ENCODE results near the gene TLN1. TPM values are rescaled to one million over a fixed set of nuclear protein-coding genes. Genes with fewer than 3 reads are reported as not detected.
A peak's percentile ranks its signal among the peaks of the same experiment; 100 is the strongest.

TLN1 gene
- polyA plus RNA-seq, 2 of the 4 experiments (the other 2 are of a cell fraction), result 65.5 to 108 TPM

DNA sequence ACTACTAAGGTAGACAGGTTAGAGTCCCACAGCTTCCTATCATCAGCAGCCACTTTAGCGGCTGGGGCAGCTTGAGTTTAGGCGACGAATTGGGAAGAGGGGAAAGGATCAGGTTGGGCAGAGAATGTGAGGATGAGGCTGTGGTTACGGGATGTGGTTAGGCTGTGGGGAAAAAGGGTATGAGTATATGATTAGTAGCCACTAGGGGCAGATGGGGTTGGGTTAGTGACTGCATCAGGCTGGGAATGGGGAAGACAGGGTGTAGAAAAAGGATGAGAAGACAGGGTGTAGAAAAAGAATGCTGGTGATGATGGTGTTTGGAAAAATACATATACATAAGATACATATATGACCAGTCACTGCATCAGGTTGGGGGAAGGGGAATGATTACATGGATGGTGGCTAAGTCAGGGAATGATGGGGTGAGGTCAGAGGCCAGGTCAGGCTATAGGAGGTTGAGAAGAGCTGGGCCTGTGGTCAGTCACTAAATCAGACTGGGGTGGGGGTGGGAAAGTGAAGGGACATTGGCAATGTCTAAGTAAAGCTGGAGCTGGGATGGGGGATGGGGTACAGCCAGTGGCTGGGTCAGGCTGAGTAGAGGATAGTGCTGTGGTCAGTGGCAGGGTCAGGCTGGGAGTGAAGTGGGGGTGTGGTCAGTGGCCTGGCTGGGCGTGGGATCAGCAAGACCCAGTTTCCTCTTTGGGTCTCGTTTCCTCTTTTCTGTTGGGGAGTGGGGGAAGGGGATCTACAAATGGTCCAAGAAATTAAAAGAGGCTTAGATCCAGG is 2.1 kb downstream of the TLN1 start (continued):
- TF ChIP-seq, protein P1, sequence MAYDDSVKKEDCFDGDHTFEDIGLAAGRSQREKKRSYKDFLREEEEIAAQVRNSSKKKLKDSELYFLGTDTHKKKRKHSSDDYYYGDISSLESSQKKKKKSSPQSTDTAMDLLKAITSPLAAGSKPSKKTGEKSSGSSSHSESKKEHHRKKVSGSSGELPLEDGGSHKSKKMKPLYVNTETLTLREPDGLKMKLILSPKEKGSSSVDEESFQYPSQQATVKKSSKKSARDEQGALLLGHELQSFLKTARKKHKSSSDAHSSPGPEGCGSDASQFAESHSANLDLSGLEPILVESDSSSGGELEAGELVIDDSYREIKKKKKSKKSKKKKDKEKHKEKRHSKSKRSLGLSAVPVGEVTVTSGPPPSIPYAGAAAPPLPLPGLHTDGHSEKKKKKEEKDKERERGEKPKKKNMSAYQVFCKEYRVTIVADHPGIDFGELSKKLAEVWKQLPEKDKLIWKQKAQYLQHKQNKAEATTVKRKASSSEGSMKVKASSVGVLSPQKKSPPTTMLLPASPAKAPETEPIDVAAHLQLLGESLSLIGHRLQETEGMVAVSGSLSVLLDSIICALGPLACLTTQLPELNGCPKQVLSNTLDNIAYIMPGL (CRISPR knock-in tag; IDR thresholded peaks at IDR 0.05; ENCODE audit: borderline replicate concordance), result no peak

DNA sequence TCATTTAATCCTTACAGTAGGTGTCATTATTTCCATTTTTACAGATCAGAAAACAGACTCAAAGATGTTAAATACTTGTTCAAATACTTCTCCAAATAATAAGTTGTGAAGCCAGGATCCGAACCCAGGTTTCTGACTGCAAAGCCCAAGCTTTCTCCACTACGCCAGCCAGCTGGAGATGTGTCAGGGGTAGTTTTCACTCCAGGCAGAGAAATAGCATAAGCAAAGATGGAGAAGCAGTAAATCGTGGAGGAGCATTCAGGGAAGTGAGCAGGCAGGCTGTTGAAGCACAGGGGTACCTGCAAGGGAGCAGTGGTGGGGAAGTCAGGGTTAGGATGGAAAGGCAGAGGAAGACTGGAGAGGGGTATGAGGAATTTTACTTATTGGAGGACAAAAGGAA is 2.9 kb downstream of the TLN1 start:
- peak overlapping the region; percentile 74 to 95 for H3K27ac ChIP-seq
- TF ChIP-seq BHLHE40 (IDR thresholded peaks at IDR 0.05; ENCODE audit: low read depth, low read length), result no peak
- no peak for TF ChIP-seq FOSL2 (IDR thresholded peaks at IDR 0.05)
- no peak for TF ChIP-seq FOSL2 (CRISPR knock-in tag; IDR thresholded peaks at IDR 0.05)
- TF ChIP-seq TFCP2L1 (CRISPR knock-in tag; IDR thresholded peaks at IDR 0.05), result no peak
- no peak for TF ChIP-seq NFE2L2 (conservative IDR thresholded peaks at IDR 0.05; ENCODE audit: low read length)
- TF ChIP-seq RARB (CRISPR knock-in tag; IDR thresholded peaks at IDR 0.05), result no peak
- TF ChIP-seq, protein P2, sequence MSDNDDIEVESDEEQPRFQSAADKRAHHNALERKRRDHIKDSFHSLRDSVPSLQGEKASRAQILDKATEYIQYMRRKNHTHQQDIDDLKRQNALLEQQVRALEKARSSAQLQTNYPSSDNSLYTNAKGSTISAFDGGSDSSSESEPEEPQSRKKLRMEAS (IDR thresholded peaks at IDR 0.05), result no peak
- no peak for DNase-seq (ENCODE audit: low read depth in 1 of 2, low spot score in 1 of 2)
- POLR2A ChIA-PET, result no interaction called here
- H3K4me3 ChIP-seq, result peak overlapping the region; percentile 33
- H3K9me3 ChIP-seq, result no peaks in the 10 kb centered on the region
- 61% methylated on average over 3 of the region's 3 CpGs for WGBS (ENCODE audit: missing lambda C conversion rate)
- H3K4me1 ChIP-seq, result peaks cover 51% of the 10 kb centered on the region
- peak overlapping the region; percentile 74 for H3K4me2 ChIP-seq
- no peak for FAIRE-seq
- ATAC-seq, result no peak
- CTCF ChIA-PET, result interaction anchor here (0.9 to 31.4 kb wide), 12 partner anchors 7 to 125 kb away, joined by 3 to 758 read pairs (median 16); partner anchors contain the start of genes ARHGEF39, CA9, CCDC107 and GBA2

DNA sequence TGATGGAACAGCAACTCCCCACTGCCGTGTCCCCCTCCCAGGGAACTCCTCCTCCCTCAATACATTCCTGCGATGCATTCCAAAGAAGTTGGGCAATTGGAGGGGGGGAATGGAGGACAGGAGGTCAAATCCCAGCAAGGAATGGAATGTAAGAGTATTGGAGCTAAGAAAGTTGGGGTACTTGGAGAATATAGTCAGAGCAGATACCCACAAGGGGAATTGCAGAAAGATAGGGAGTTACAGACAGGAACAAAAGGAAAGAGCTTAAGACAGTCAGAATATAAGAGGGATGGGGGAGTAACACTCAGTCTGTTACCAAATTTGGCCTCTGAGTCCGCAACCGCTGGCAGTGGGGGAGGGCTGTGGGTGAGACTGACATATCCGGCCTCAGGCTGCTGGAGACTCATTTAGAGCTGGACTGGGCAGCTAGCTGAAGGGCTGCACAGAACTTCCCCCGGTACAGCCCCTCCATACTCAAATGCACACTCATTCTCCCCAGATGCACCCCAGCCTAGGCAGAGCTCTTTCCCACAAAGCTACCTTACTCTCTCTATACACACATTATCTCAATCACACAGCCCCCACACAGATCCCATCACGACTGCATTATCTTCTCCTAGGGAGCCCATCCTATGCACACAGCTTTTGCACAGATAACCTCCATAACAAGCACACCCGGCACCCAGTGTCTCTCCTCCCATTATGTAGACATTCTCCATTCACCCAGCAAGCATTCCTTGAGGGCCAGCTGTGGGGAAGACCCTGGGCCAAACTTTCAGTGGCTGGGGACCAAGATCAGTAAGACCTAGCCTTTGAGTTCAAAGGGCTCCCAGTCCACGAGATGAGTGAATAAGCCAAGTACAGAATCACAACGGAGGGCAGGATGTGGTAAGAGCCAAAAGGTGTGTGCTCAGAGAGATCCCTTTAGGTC is 3.7 kb downstream of the TLN1 start:
- peak overlapping the region; percentile 74 to 95 for H3K27ac ChIP-seq
- CTCF ChIA-PET, result interaction anchor here (0.9 to 31.4 kb wide), 14 partner anchors 15 to 645 kb away, joined by 3 to 758 read pairs (median 6); partner anchors contain the start of genes ARHGEF39, CA9, CCDC107 and GBA2
- POLR2A ChIA-PET, result interaction anchor here (0.7 to 2.3 kb wide), 7 partner anchors 14 to 632 kb away, joined by 3 to 7 read pairs (median 3); partner anchors contain the start of genes CCDC107, GBA2, PIGO and RGP1
- WGBS (ENCODE audit: missing lambda C conversion rate), result 34% methylated on average over 10 of the region's 10 CpGs
- peak overlapping the region; percentile 33 for H3K4me3 ChIP-seq
- TF ChIP-seq JUN (IDR thresholded peaks at IDR 0.05), result peak in 1 of 2 experiments; percentile 32; a peak in 1 of 5 replicates
- TF ChIP-seq, protein P3, sequence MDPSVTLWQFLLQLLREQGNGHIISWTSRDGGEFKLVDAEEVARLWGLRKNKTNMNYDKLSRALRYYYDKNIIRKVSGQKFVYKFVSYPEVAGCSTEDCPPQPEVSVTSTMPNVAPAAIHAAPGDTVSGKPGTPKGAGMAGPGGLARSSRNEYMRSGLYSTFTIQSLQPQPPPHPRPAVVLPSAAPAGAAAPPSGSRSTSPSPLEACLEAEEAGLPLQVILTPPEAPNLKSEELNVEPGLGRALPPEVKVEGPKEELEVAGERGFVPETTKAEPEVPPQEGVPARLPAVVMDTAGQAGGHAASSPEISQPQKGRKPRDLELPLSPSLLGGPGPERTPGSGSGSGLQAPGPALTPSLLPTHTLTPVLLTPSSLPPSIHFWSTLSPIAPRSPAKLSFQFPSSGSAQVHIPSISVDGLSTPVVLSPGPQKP (IDR thresholded peaks at IDR 0.05; ENCODE audit: low read depth, low read length), result no peak
- TF ChIP-seq CEBPB (IDR thresholded peaks at IDR 0.05), result peak in 1 of 2 experiments; percentile 87; a peak in 3 of 4 replicates
- H3K4me2 ChIP-seq, result peak overlapping the region; percentile 74
- FAIRE-seq (no peak), DNase-seq (ENCODE audit: low read depth in 1 of 2, low spot score in 1 of 2) (peak in 1 of 2 experiments; percentile 60), ATAC-seq (no peak)
- peaks cover 44% of the 10 kb centered on the region for H3K4me1 ChIP-seq
- no peaks in the 10 kb centered on the region for H3K9me3 ChIP-seq

DNA sequence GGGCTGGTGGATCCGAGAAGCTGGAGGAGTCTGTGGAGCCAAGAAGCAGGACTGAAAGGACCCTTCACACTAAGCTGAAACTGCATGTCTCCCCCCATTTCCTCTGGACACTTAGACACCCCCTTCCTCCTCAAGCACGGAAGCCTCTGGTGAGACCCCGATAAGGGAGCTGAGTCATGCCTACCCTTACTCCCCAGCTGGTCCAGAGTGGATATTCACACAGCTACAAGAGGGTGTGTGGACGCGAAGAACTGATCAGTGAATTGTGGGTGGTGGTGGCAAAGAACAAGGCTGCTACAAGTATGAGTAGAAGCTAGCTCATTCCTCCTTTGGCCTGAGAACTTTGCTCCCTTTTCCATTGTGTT is 4.3 kb downstream of the TLN1 start:
- ChIA-PET CTCF (interaction anchor here (1.2 to 31.4 kb wide), 8 partner anchors 16 to 81 kb away, joined by 4 to 758 read pairs (median 34); partner anchors contain the start of genes ARHGEF39, CA9, CCDC107 and GBA2), POLR2A (interaction anchor here (0.9 to 2.3 kb wide), 6 partner anchors 13 to 631 kb away, joined by 3 to 7 read pairs (median 4); partner anchors contain the start of genes CCDC107, PIGO, RMRP and TESK1)
- H3K4me2 ChIP-seq, result peak overlapping the region; percentile 74
- peak overlapping the region; percentile 74 to 95 for H3K27ac ChIP-seq
- FAIRE-seq (no peak), DNase-seq (ENCODE audit: low read depth in 1 of 2, low spot score in 1 of 2) (no peak), ATAC-seq (no peak)
- WGBS (ENCODE audit: missing lambda C conversion rate), result 83% methylated on average over 5 of the region's 5 CpGs
- peaks cover 42% of the 10 kb centered on the region for H3K4me1 ChIP-seq
- H3K4me3 ChIP-seq, result peak overlapping the region; percentile 33; the same call in 2 of the 3 replicates
- no peaks in the 10 kb centered on the region for H3K9me3 ChIP-seq
- TF ChIP-seq, protein P2 (IDR thresholded peaks at IDR 0.05), result no peak
- TF ChIP-seq HDAC2 (IDR thresholded peaks at IDR 0.05) (no peak), KDM1A (IDR thresholded peaks at IDR 0.05; ENCODE audit: low read depth) (no peak), ZC3H11A (IDR thresholded peaks at IDR 0.05) (no peak), HOXB13 (CRISPR knock-in tag; IDR thresholded peaks at IDR 0.05; ENCODE audit: low read depth) (no peak), ESRRA (IDR thresholded peaks at IDR 0.05; ENCODE audit: borderline replicate concordance, low read length) (no peak), RCOR1 (IDR thresholded peaks at IDR 0.05; ENCODE audit: low read depth, low read length) (no peak), EP300 (IDR thresholded peaks at IDR 0.05) (no peak), SREBF2 (IDR thresholded peaks at IDR 0.05) (no peak)
- TF ChIP-seq, protein P4, sequence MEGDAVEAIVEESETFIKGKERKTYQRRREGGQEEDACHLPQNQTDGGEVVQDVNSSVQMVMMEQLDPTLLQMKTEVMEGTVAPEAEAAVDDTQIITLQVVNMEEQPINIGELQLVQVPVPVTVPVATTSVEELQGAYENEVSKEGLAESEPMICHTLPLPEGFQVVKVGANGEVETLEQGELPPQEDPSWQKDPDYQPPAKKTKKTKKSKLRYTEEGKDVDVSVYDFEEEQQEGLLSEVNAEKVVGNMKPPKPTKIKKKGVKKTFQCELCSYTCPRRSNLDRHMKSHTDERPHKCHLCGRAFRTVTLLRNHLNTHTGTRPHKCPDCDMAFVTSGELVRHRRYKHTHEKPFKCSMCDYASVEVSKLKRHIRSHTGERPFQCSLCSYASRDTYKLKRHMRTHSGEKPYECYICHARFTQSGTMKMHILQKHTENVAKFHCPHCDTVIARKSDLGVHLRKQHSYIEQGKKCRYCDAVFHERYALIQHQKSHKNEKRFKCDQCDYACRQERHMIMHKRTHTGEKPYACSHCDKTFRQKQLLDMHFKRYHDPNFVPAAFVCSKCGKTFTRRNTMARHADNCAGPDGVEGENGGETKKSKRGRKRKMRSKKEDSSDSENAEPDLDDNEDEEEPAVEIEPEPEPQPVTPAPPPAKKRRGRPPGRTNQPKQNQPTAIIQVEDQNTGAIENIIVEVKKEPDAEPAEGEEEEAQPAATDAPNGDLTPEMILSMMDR (IDR thresholded peaks at IDR 0.05), result no peak
- TF ChIP-seq, protein P5, sequence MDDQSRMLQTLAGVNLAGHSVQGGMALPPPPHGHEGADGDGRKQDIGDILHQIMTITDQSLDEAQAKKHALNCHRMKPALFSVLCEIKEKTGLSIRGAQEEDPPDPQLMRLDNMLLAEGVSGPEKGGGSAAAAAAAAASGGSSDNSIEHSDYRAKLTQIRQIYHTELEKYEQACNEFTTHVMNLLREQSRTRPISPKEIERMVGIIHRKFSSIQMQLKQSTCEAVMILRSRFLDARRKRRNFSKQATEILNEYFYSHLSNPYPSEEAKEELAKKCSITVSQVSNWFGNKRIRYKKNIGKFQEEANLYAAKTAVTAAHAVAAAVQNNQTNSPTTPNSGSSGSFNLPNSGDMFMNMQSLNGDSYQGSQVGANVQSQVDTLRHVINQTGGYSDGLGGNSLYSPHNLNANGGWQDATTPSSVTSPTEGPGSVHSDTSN (IDR thresholded peaks at IDR 0.05), result no peak

Data from A549 (cell line).